ENCODE data around the gene MOBP.

Gene MOBP

DNA sequence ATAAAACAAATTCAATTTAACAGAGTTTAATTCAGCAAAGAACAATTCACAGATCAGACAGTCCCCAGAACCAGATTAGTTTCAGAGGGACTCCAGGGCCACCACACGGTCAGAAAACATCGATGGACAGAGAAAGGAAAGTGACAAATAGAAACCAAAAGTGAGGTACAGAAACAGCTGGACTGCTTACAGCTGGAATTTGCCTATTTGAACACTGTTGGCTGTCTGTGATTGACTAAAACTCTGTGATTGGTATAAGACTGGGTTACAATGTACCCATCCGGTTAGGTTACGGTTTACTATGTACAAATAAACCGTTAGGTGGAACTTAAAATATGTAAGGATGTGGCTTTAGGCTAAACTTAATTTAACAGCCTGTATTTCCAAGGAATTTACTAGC lies 30.3 kb downstream of the MOBP start:
- DNase-seq (ENCODE audit: low read depth) = no peak

GRCh38 chr3:39499651-39500273 lies 32.3 kb downstream of the MOBP start:
- no peak for DNase-seq (ENCODE audit: low read depth)

GRCh38 chr3:39501059-39501458 lies 33.6 kb downstream of the MOBP start:
- no peak for DNase-seq (ENCODE audit: low read depth)

DNA sequence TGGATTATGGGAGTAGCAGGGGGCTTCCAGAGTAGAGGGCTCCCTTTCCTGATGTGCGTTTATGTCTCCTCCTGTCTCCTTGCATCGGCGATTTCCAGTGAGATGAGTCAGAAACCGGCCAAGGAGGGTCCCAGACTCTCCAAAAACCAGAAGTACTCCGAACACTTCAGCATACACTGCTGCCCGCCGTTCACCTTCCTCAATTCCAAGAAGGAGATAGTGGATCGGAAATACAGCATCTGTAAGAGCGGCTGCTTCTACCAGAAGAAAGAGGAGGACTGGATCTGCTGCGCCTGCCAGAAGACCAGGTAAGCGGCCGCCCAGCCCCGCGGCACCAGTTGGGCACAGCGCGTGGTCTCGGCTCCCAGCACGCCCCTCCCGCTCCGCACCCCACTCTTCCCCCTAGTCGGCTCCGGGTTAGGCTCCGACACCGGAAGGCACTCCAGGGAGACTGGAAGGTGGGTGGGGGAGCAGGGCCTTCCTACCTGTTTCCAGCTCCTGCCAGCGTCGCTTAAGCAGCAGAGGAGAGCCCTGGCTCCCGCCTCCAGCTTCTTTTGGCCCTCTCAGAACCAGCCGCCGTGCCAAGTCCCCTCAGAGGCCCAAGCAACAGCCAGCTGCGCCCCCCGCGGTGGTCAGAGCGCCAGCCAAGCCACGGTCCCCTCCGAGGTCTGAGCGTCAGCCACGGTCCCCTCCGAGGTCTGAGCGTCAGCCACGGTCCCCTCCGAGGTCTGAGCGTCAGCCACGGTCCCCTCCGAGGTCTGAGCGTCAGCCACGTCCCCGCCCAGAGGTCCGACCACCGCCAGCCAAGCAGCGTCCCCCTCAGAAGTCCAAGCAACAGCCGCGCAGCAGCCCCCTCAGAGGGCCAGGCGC lies 34.7 kb downstream of the MOBP start:
- DNase-seq (ENCODE audit: low read depth) = no peak

- DNase-seq (ENCODE audit: low read depth) = no peak
Measured at GRCh38 chr3:39502838-39503145, 35.3 kb downstream of the MOBP start.

DNA sequence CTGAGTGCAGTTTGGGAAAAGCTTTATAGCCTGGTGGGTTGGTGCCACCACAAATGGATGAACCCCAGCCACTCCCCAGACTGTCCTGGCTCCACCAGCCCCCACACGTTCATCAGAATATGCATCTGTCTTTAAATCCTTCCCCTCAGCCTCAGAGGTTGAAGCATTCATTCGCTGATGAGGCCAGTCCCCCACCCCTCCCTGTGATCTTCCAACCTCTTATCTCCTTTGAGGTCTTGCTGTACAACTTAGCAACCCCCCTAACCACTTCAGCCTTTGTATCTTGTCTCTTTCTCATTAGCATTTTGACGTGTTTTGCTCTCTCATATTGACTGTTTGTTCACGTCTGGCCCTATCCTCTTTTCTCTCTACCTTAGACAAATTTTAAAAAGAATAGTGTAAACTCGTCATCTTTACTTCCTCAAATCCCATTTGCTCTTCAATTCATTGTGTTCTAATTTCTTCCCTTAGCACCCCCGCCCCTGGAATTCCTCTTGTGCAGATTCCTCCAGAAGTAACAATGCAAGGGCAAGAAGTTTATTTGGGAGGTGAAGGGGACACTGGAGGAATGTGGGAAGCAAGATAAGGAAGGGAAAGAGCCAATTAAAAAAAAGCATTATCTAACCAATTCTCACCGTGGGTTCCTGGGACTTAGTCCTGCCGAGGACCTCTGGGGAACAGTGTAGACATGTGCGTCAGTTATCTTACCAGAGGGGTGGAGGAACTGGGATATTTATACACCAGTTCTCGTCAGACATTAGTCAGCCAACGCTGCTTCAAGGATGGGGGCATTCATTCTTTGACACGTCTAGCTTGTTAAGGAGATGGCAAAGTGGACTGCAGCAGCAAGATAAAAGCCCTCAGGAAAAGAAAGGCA lies 38.6 kb downstream of the MOBP start:
- DNase-seq (ENCODE audit: low read depth) = no peak

- no peak for DNase-seq (ENCODE audit: low read depth)
Measured at GRCh38 chr3:39506863-39507262, 39.4 kb downstream of the MOBP start.

DNA sequence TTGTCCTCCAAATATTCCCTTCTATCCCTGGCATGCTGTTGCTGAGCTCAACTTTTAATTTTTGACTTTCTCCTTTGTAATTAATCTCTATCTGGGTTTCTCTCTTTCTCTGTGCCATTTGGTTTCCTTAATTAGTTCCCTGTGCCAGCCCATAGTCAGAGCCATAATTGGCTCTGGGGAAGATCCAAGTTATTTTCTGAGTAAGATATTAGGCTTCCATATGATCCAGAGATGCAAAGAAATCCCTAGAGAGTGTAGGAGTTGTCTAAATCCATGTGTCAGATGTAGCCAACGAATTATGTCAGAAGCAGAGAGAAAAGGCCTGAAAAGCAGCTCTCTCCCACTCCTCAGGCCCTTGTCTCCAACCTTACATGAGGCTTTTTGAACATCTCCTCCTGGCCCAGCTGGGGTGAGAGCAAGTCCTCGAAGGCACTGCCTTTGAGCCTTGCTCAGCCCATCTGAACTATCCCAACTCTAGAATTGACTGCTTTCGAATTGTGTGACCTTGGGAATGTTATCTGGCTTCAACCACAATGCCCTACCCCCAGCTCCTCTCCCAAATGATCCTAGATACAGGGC lies 46.4 kb downstream of the MOBP start:
- DNase-seq (ENCODE audit: low read depth) = no peak

- DNase-seq (ENCODE audit: low read depth) = no peak
Measured at GRCh38 chr3:39515681-39516441, 48.4 kb downstream of the MOBP start.

GRCh38 chr3:39519103-39519502 lies 51.6 kb downstream of the MOBP start:
- DNase-seq (ENCODE audit: low read depth) = no peak

DNA sequence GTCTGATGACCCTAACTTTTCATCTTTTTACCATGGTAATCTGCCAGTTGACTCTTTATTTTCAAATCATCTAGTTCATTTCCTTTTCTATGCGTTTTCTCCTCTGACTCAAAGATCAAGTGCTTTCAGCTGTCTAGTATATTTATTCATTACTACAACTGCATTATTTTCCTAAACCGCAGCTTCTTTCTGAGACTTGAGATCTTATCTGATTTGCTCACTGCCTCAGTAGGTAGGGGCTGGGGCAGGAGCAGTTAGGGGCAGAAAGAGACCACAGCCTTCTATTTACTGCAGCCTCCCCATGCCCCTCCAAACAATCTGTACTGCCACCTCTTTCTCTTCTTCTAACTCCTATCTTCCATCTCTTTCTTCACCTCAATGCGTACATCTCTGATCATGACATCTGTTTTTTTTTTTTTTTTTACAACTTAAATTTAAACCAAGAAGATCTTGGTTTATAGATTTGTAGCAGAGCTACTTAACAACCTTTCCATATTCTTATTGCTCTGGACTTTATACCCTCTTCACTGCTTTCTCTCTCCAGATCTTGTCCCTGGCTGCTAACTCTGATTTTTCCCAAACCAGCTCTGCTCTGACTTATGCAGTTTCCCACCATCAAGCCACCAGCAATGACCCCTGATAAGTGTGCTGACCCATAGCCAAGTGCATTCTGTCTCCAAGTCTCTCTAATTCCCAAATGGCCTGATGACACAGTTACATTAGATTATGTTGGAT lies 52.2 kb downstream of the MOBP start:
- DNase-seq (ENCODE audit: low read depth) = no peak

GRCh38 chr3:39521456-39521855 lies 54.0 kb downstream of the MOBP start:
- no peak for DNase-seq (ENCODE audit: low read depth)

GRCh38 chr3:39524107-39524506 lies 56.6 kb downstream of the MOBP start:
- no peak for DNase-seq (ENCODE audit: low read depth)

DNA sequence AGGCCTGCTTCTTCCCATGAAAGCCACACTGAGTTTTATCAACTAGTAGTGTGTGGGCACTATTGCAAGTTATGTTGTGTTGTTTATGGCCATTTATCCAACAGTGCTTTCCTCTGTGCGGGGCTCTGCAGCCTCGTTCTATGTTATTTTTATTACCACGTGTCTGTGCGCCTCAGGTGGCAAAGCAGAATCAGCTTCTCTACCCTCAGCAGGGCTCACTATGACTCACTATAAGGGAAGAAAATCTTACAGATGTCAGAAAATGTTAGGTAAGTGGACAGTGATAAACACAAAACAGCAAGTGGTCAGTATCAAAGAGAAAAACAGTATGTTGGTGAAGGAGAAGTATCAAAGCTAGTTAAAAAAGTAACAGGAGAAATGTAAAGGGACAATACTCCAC lies 61.4 kb downstream of the MOBP start:
- no peak for DNase-seq (ENCODE audit: low read depth)

- no peak for DNase-seq (ENCODE audit: low read depth)
Measured at GRCh38 chr3:39529577-39529976, 62.1 kb downstream of the MOBP start.

DNA sequence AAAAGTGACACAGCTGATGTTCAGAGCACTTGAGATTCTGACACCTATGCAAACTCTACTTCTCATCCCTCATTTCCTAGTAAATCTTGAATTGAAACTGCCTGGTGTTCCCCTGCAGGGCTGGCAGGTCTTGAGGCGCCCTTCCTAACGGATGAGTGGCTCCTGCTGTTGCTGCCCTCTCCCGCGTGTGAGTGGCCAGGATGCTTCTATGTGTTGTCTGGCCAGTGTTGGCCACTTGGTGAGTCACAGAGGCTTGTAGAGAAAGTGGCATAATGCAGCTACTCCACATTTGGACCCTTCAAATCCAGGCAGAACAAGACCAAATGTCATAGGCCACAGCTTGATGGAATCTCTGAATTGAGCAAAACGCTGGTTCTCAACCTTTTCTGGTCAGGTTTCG lies 63.6 kb downstream of the MOBP start:
- DNase-seq (ENCODE audit: low read depth) = no peak

GRCh38 chr3:39531665-39532064 lies 64.2 kb downstream of the MOBP start:
- no peak for DNase-seq (ENCODE audit: low read depth)

GRCh38 chr3:39532777-39533176 lies 65.3 kb downstream of the MOBP start:
- no peak for DNase-seq (ENCODE audit: low read depth)

DNA sequence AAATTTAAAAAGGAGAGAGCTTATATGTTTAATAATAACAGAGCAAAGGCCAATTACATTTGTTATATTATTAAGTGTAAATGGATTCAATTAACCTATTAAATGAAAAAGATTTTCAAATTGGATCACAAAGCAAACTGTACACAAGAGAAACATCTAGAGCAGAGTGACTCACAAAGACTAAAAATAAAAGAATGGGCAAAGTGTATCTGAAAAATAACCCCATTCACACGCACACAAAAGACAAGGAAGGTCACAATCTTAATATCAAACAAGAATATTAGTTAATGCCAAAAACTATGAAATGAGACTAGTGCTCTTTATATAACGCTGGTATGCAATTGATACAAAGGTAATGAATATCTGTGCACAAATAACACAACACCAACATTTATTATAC lies 65.7 kb downstream of the MOBP start:
- no peak for DNase-seq (ENCODE audit: low read depth)

DNA sequence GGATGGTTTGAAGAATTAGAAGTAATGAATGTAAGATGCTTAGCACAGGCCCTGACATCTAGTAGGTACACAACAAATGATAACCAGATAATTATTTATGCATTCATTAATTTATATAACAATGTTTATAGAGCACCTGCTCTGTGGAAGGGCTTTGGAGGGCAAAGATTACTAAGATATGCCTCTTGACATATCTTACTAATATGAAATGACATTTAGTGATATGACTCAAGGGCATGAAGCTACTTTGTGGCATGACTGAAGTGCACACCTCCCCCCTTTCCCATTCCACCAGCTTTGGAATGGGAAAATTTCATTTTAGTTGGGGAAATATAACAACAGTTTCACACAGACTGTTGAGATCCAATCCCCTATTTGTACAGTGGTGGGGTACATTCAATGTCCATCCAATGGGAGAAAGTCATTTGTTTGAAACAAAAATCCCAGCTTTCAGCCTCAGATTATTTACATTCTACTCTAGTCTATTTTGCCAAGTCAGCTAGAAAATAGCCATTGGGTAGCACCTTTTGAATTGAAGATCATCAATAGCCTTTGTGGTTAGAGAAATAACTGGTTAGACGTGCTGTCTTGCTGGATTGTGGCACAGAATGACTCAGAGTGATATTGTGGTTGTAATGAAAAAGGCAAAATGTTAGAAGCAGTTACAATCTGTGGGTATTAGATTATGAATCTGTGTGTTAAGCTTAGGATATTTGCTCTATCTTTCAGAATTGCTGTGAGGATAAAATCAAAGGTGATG lies 72.9 kb downstream of the MOBP start:
- no peak for DNase-seq (ENCODE audit: low read depth)

Data from HS-27A (cell line).